Inflammatory macrophage treated with lipopolysaccharide for 4 hours (primary cell): ENCODE data around the gene OSCAR.
"Not testable (repeated sequence)": the region's sequence is repeated elsewhere in the genome, so short reads cannot be mapped to it uniquely, and the experiment has no call there.

Experiments used
- DNase-seq: peaks from one replicate; pipeline ENCODE4 v3.0.0-alpha.2; 2020

The OSCAR gene

DNA sequence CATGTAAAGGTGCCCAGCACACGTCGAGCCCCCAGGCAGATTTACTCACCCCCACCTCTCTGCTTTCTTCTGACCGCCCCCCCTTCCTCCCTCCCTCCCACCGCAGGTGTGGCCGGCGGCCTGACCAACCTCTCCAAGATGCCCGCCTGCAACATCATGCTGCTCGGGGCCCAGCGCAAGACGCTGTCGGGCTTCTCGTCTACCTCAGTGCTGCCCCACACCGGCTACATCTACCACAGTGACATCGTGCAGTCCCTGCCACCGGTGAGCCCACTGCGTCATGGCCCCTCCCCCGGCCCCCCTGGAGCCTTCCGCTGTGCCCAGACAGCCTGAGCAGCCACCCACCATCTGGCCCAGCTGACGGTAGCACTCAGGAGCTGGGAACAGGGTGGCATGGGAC is 23.8 kb upstream of the OSCAR start:
- DNase-seq = no peak

DNA sequence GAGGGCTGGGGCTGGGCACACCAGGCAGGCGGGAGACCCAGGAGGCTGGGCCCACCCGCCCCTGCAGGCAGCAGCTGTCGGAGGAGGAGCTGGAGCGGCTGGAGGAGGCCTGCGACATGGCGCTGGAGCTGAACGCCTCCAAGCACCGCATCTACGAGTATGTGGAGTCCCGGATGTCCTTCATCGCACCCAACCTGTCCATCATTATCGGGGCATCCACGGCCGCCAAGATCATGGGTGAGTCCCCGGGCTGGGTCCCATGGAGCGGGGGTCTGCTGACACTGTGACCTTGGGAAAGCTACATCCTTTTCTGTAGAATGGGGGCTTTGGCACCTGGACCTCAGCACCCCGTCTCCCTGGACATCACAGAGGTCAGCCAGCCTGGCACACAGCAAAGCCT is 23.1 kb upstream of the OSCAR start:
- DNase-seq = no peak

DNA sequence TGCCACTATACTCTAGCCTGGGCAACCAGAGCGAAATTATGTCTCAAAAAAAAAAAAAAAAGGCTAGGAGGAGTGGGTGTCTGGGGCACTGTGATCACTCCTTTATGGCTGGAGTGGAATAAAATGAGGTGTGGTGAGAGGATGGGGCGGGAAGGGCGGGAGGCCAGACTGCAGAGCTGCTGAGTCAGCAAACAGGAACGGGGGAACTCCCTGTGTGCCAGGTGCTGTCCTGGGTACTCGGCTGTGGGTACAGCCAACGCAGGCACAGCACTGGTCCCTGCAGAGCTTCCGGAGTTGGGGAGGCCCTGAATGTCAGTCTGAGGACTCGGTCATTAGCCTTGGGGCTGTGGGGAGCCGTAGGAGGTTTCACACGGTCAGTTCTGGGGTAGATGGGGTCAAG is 20.7 kb upstream of the OSCAR start:
- no peak for DNase-seq

DNA sequence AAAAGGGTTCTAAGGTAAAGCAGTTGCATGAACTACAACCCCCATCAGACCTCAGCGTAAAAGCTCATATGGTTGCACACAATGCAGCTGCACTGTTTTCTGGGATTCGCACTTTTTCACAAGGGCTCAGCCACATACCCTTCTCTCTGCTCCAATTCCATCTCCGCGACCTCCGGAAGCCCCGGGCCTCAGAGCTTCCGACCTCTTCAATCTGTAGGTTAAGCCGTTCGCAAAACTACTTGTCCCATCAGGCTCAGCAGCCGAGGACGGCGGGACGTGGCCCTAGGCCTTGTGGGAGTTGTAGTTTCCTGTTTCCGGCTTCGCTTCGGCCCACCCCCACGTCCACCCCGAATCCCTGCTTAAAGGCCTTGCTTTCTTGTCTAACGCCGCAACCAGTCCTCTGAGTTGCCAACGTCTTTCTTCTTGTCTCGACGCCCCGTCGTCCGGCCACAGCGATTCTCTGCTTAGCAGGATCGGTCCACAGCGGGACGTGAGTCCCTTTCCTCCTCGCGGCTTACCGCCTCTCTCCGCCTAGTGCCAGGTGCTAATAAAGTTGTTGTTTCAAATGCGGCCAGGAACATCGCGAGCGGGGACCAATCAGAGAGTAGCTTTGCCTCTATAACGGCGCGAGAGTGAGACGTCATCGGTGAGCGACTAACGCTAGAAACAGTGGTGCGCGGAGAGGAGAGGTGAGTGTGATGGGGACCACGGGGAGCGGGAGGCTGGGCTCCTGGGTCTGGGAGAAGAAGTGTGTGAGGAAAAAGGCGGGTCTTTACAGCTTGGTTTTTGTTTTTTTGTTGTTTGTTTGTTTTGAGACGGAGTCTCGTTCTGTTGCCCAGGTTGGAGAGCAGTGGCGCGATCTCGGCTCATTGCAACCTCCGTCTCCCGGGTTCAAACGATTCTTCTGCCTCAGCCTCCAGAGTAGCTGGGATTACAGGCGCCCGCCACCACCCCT is 14.8 kb upstream of the OSCAR start, which contains the start of the genes PRPF31 and TFPT:
Gene PRPF31, plus strand, starts transcription at position 646 of the 955 bp plus-strand sequence. CDS start 2,525 bp downstream, outside the sequence.
Gene TFPT, minus strand, starts transcription at position 549 of the 955 bp plus-strand sequence. Its CDS starts 388 bp downstream, at position 161.
- DNase-seq = peak; percentile 99

DNA sequence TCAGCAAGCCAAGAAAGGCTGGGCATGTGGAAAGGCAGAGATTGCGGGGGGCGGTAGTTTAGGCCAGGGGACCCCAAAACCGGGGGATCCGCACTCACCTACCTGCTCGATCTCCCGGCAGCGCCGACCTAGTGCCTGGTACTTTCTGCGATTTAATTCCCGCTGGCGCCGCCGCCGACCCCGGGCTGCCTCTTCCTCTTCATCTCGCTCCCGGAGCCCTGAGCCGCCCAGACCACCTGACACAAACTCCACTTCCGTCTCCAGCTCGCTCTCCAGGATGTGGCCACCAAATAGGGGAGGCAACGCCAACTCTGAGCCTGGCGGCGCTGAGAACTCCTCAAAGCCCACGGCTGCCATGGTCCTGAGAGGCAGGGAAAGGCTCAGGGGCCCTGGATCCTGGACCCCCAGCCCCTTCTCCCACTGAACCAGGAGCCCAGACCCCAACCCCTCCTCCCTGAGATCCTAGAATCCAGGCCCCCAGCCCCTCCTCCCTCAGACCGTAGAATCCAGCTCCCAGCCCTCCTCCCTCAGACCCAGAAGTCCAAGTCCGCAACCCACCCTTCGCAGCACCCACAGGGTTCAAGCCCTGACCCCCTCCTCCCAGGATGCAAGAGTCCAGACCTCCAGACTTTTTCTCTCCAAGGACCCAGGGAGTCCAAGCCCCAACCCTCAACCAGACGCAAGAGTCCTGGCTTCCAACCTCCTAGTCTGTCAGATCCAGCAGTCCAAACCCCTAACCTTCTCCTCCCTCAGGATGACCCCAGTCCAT is 13.9 kb upstream of the OSCAR start:
- DNase-seq = peak; percentile 75

DNA sequence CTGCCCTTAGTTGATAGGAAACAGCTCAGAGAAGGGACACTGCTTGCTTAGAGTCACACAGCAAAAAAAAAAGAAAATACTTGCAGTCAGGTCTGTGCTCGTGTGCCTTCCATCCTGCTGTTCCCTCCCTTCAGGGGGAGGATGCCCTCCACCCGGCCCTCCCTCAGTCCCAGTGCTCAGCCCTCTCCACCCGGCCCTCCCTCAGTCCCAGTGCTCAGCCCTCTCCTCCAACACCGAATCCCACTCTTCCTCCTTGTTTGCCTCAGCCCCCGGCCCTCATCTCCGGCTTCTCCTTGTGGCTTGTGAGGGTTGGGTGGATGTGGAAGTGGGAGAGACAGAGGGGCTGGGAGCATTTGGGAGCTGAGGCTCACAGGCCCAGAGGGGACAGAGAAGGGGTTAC is 9.0 kb upstream of the OSCAR start:
- no peak for DNase-seq

DNA sequence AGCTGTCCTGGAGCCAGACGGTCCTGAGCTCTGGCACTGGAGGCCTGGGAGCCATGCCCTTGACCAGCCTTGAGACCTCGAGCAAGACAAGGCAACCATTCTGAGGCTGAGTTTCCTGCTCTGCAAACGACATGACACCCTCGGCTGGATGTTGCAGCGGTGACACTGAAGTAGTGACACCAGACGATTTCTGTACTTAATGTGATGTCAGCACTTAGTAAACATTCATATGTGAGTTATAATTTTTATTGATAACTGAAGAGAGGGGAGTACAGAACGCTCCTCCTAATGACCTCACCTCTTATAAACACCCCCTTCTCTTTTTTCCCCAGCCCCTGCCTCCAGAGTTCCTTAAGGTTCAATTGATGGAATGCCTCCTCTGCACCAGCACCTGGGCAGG is 7.9 kb upstream of the OSCAR start:
- DNase-seq = no peak

DNA sequence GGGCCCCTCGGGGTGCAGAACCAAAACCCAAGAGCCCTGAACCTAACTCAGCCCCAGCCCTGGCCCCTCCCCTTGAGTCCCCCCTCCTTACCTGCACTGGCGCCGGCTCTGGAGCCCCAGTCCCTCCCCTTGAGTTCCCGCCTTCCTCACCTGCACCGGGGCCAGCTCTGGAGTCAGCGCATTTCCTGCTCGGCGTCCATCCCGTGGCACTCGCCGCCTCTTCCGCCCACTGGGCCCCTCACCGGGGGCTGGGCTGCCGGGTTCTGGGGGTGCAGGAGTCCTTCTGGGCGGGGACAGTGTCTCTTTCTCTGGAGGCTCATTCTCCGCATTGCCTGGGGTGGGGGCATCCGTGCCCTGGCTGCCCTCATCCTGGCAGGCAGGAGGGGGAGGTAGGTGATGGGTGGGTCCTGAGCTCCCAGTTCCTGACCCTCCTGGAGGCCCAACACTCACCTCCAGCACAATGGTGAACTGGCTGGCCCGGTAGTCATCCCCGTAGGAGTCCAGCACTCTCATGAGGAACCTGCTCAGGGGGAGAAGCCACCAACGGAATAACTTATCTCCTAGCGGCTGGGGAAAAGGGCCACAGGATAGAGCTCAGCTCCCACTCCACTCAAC is 7.4 kb upstream of the OSCAR start:
- DNase-seq = no peak

DNA sequence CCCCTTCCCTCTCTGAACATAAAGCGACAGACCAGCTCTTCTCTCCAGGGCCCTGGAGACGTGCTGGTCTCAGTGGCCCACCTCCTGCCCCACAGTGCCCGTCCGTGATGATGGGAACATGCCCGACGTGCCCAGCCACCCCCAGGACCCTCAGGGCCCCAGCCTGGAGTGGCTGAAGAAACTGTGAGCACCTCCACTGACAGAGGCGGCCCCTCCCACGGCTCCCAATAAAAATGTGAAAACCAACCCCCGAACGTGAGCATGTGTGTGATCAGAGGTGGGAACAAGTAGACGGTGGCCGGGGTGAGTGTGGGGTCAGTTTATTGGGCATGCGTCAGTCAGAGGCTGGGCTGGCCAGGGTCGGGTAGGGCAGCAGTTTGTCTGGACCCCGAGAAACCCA is 6.1 kb upstream of the OSCAR start:
- DNase-seq = no peak

DNA sequence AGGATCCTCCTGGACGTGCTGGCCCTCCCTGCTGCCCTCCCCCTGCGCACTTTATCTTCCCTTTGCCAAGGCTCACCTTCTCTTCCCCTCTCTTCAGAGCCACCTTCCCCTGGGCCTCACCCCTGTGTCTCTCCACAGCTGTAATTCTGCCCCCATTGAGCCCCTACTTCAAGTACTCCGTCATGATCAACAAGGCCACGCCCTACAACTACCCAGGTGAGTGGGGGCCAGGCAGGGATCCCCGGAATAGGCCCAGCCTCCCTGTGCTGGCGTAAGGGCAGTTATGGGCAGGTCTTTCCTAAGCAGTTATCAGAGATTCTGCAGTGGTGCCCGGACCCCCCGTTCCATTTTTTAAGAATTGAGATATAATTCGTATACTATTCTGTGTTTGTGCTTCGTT is 5.2 kb upstream of the OSCAR start:
- no peak for DNase-seq

DNA sequence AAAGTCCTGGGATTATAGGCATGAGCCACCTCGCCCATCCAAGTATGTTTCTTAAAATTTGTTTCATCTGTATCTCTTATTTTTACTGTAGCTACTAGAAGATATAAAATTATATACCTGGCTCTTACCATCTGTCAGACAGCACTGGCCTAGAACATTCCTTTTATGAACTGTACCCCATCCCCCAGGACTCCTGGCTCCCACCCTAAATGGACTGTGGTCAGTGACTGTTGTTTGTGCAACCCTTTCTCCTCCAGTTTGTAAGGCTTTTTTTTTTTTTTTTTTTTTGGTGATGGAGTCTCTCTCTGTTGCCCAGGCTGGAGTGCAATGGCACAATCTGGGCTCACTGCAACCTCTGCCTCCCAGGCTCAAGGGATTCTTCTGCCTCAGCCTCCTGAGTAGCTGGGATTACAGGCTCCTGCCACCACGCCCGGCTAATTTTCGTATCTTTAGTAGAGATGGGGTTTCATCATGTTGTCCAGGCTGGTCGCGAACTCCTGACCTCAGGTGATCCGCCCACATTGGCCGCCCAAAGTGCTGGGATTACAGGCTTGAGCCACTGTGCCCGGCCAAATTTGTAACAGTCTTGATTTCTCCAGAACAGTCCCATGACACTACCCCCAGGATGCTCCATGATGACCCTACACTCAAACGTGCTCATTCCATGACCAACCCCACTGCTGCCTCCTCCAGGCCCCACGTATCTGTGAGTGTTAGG is 4.6 kb upstream of the OSCAR start:
- DNase-seq = no peak

DNA sequence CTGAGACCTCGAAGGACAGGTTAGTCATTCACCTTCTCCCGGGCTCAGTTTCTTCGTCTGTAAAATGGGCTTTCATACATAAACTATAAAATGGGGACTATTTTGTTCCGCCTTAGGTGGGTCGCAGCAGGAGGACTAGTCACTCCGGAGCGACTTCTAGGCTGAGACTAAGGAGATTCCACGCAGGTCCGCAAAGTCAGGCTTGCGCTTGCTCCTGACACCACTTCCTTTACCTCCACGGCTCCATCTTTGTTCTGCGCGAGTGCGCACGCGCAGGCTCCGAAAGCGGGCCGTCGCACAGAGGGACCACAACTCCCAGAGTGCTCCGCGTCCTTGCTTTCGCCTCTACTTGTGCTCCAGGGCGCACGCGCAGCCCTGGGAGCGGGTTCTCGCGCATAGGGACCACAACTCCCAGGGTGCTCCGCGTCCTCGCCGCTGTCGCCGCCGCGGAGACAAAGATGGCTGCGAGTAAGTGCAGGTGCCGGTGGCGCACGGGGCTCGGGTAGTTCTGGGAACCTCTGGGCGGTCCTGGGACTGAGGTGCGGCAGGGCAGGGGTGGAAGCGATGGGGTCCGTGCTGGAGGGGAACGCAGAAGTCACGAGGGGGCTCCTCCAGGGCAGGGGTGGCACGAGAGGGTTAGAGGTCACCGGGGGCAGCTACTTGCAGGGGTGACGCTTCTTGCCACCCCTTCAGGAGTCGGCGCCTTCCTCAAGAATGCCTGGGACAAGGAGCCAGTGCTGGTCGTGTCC is 2.0 kb upstream of the OSCAR start, which contains the start of gene NDUFA3:
Gene NDUFA3, plus strand, starts transcription at position 435 of the 749 bp plus-strand sequence. Its CDS starts 24 bp downstream, at position 459.
- peak; percentile 99 for DNase-seq

DNA sequence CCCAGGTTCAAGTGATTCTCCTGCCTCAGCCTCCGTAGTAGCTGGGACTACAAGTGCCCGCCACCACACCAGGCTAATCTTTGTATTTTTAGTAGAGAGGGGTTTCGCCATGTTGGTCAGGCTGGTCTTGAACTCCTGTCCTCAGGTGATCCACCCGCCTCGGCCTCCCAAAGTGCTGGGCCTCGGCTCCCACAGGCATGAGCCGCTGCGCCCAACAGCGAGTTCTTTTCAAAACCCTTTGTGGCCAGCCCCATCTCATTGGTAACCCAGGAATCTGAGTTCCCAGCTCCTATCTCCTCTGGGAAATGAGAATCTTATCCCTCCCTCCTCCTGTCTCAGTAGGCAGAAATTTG is 724 bp downstream of the OSCAR start:
- not testable (repeated sequence) for DNase-seq

DNA sequence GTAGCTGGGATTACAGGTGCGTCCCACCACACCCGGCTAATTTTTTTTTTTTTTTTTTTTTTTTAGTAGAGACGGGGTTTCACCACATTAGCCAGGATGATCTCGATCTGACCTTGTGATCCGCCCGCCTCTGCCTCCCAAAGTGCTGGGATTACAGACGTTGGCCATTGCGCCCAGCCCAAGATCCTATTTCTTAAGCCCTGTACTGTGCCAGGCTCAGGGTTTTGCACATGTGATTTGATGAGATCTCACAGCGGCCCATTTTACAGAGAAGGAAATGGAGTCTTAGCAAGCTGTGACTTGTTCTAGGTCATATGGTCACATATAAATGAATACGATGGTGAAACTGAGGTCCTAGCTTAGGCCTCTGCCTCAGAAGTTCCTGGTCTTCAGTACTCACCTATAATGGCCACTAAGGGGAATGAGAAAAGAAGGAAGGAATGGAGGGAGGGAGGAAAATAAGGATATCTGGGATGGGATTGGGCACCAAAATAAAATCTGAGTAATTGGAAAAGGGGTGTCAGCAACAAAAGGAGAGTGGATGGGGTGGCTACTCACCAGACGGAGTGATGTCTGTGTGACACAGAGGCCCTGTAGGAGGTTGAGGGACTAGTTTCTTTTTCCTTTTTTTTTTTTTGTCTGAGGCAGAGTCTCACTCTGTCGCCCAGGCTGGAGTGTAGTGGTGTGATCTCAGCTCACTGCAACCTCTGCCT is 1.3 kb downstream of the OSCAR start:
- peak; percentile 79 for DNase-seq

DNA sequence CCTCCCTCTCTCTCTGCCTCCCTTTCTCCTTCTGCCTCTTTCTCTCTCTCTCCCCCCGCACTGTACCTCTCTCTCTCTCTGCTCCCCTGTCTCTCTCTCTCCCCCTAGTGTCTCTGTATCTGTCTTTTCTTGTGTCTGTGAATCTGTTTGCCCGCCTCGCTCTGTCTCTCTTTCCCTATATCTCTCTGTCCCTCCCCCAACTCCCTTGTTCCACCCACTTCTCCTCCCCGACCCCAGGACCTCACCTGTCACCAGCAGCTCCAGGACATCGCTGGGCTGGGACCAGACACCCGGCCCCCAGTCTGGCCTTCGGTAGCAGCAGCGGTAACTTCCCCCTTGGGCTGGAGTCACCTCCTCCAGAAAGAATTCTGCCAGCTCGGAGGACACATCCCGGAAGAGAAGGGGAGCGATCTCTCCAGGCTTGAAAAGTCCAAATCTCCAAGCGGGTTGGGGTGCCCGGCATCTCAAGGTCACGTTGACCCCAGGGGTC is 3.9 kb downstream of the OSCAR start:
- peak; percentile 21 for DNase-seq

DNA sequence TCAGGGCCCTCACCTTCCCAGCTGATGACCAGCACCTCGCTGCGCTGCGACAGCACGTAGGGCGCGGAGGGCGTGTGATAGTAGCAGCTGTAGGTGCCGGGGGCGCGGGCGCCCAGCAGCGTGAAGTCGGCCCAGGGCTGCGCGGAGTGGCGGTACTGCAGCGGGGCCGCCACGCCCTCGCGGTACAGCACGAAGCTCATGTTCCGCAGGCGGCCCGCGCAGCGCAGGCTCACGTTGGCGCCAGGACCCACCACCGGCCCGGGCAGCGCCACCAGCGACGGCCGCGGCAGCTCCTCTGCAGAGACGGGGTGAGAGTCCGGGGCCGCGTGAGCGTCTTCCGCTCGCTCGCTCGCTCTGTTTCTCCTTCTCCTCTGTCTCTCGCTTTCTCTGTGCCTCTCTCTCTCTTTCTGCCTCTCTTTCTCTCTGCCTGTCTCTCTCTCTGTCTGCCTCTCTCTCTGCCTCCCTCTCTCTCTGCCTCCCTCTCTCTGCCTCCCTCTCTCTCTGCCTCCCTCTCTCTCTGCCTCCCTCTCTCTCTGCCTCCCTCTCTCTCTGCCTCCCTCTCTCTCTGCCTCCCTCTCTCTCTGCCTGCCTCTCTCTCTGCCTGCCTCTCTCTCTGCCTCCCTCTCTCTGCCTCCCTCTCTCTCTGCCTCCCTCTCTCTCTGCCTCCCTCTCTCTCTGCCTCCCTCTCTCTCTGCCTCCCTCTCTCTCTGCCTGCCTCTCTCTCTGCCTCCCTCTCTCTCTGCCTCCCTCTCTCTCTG is 4.6 kb downstream of the OSCAR start:
- DNase-seq = peak; percentile 12

DNA sequence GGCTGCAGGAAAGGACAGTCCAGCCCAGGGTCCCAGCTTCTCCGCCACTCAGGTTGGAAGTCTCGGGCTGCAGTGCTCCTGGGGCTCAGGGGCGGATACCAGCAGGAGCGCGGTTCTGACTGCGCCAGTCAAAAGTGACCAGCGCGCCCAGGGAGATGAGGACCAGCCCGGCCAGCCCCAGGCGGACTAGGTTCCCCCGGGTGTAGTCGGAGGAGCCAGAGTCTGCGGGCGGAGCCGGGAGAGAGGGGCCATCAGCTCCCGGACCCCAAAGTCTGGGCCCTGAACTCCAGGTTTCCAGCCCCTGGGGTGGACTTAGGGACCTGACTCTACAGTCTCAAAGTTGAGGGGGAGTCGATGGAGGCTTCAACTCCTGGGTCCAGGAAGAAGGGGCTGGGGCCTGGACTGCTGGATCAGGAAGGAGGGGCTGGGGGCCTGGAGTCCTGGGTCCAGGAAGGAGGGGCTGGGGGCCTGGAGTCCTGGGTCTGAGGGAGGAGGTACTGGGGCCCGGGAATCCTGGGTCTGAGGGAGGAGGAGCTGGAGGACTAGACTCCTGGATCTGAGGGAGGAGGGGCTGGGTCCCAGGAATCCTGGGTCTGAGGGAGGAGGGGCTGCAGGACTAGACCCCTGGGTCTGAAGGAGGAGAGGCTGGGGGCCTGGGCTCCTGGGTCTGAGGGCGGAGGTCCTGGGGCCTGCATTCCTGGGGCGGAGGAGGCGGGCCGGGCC is 5.3 kb downstream of the OSCAR start:
- DNase-seq = no peak

DNA sequence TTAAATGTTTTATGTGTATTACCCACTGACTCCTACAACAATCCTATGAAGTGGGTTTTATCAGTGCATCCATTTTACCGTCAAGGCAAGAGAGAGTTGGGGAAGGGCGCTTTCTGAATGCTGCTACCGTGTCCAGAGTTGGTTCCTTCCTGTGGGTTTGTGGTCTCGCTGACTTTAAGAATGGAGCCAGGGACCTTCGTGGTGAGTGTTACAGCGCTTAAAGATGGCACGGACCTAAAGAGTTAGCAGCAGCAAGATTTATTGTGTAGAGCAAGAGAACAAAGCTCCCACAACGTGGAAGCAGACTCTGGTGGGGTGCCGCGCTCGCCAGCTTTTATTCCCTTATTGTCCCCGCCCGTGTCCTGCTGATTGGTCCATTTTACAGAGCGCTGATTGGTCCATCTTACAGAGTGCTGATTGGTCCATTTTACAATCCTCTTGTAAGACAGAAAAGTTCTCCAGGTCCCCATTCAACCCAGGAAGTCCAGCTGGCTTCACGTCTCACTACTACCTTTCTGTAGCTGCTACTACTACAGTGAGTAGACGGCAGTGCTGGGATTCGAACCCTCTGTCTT is 6.1 kb downstream of the OSCAR start:
- no peak for DNase-seq

DNA sequence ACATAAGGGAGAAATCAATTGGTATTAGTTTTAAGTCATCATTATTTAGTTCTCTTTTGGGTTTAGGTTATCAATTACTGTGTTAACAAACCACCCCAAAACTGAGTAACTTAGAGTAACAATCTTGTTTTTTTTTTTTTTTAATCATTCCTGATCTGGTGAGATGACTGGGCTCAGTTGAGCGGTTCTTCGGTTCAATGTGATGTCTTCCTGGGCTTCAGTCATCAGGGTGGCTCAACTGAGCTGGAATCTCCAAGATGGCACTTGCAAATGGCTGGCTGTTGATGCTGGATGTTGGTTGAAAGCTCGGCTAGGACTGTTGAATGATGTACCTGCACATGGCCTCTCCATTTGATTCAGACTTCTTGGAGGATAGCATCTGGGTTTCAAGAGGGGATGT is 16.2 kb downstream of the OSCAR start:
- DNase-seq = no peak
